Measurements from ENCODE around the gene NBR1. TPM values are rescaled to one million over a fixed set of nuclear protein-coding genes. Genes with fewer than 3 reads are reported as not detected.

The NBR1 gene
- polyA plus RNA-seq, 1 donor (not counting 4 experiments of a cell fraction or from before 2014, with no cell fraction given), result 65.7 TPM

DNA sequence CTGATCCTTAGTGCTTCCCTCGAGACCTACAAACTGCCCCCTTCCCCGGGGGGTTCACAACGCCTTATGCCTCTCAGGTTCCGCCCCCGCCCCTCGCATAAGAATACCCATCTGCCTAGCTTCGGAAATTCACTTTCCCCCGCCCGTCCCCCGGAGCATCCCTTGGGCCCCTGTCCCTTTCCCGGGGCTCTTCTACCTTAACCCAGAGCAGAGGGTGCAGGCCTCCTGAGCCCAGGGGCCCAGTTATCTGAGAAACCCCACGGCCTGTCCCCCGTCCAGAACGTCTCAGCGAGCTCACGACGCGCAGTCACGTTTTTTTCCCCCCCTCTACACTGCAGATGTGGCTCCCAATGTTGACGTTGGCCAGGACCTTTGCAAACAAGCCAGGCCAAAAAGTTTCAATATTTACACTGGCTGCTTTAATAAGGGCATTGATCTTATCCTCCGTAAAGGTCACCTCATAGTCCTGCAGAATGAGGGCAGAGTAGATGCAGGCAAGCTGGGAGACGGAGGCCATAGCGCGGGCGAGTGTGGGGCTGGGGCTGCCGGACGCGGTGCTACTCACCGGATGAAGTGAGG is 1.4 kb upstream of the NBR1 start:
- Histone ChIP-seq H3K36me3 (ENCODE audit: control insufficient read depth in 2 of 2, extremely low read depth in 1 of 2, insufficient read depth in 2 of 2, low read length in 2 of 2) (no peaks in the 10 kb centered on the region), H3K27ac (ENCODE audit: control insufficient read depth, insufficient read depth, low read length) (peak overlapping the region; percentile 92), H3K27me3 (ENCODE audit: control insufficient read depth, extremely low read depth, insufficient read depth, low read length) (no peaks in the 10 kb centered on the region), H3K4me3 (ENCODE audit: control insufficient read depth in 2 of 3, extremely low read depth in 1 of 3, insufficient read depth in 2 of 3, low read depth in 1 of 3, low read length in 3 of 3) (peak overlapping the region; percentile 71 to 75 (median 71)), H3K9ac (ENCODE audit: control insufficient read depth, extremely low read depth, insufficient read depth, low read length) (peak overlapping the region; percentile 95), H3K9me1 (ENCODE audit: control insufficient read depth, extremely low read depth, insufficient read depth, low read length) (no peaks in the 10 kb centered on the region), H2AFZ (ENCODE audit: control insufficient read depth, low read length) (peak overlapping the region; percentile 80), H4K20me1 (ENCODE audit: control insufficient read depth, extremely low read depth, insufficient read depth, low read length) (no peaks in the 10 kb centered on the region), H3K79me2 (ENCODE audit: control insufficient read depth, insufficient read depth, low read length) (peaks cover 31% of the 10 kb centered on the region), H3K9me3 (ENCODE audit: control insufficient read depth, low read depth, low read length) (no peaks in the 10 kb centered on the region), H3K4me2 (ENCODE audit: control insufficient read depth, extremely low read depth, insufficient read depth, low read depth, low read length) (peak overlapping the region; percentile 86), H3K4me1 (ENCODE audit: control insufficient read depth, extremely low read depth, insufficient read depth, low read length) (peaks cover 22% of the 10 kb centered on the region)
- FAIRE-seq (no peak), DNase-seq (ENCODE audit: low read depth, low spot score) (no peak)
- no peak for TF ChIP-seq EZH2 (IDR thresholded peaks at IDR 0.05; ENCODE audit: low read length)
- no peak for TF ChIP-seq CTCF (optimal IDR thresholded peaks at IDR 0.05 in 1 of 3, IDR thresholded peaks at IDR 0.05 in 1 of 3, conservative IDR thresholded peaks at IDR 0.05 in 1 of 3; ENCODE audit: extremely low read depth in 1 of 3, insufficient read depth in 2 of 3, low read length in 3 of 3)
- dilution Hi-C loops (cut with MboI; ENCODE audit: extremely low pct_ligation_motif_present, low sequenced_read_pairs), result no loop called here

GRCh38 chr17:43170140-43170765 is 761 bp upstream of the NBR1 start:
- no peaks in the 10 kb centered on the region for H3K9me1 ChIP-seq (ENCODE audit: control insufficient read depth, extremely low read depth, insufficient read depth, low read length)
- DNase-seq (ENCODE audit: low read depth, low spot score), result peak; percentile 81
- peaks cover 24% of the 10 kb centered on the region for H3K4me1 ChIP-seq (ENCODE audit: control insufficient read depth, extremely low read depth, insufficient read depth, low read length)

More at GRCh38 chr17:43170140-43170765, 761 bp upstream of the NBR1 start:
- Histone ChIP-seq H3K79me2 (ENCODE audit: control insufficient read depth, insufficient read depth, low read length) (peaks cover 34% of the 10 kb centered on the region), H3K9me3 (ENCODE audit: control insufficient read depth, low read depth, low read length) (no peaks in the 10 kb centered on the region), H3K4me2 (ENCODE audit: control insufficient read depth, extremely low read depth, insufficient read depth, low read depth, low read length) (peak overlapping the region; percentile 86), H2AFZ (ENCODE audit: control insufficient read depth, low read length) (peak overlapping the region; percentile 80), H3K4me3 (ENCODE audit: control insufficient read depth in 2 of 3, extremely low read depth in 1 of 3, insufficient read depth in 2 of 3, low read depth in 1 of 3, low read length in 3 of 3) (peak overlapping the region; percentile 71 to 75 (median 71)), H3K27me3 (ENCODE audit: control insufficient read depth, extremely low read depth, insufficient read depth, low read length) (no peaks in the 10 kb centered on the region), H3K27ac (ENCODE audit: control insufficient read depth, insufficient read depth, low read length) (peak overlapping the region; percentile 92), H4K20me1 (ENCODE audit: control insufficient read depth, extremely low read depth, insufficient read depth, low read length) (no peaks in the 10 kb centered on the region), H3K36me3 (ENCODE audit: control insufficient read depth in 2 of 2, extremely low read depth in 1 of 2, insufficient read depth in 2 of 2, low read length in 2 of 2) (no peaks in the 10 kb centered on the region), H3K9ac (ENCODE audit: control insufficient read depth, extremely low read depth, insufficient read depth, low read length) (peak overlapping the region; percentile 95)
- dilution Hi-C loops (cut with MboI; ENCODE audit: extremely low pct_ligation_motif_present, low sequenced_read_pairs), result no loop called here
- TF ChIP-seq EZH2 (IDR thresholded peaks at IDR 0.05; ENCODE audit: low read length) (no peak), CTCF (optimal IDR thresholded peaks at IDR 0.05 in 1 of 3, IDR thresholded peaks at IDR 0.05 in 1 of 3, conservative IDR thresholded peaks at IDR 0.05 in 1 of 3; ENCODE audit: extremely low read depth in 1 of 3, insufficient read depth in 2 of 3, low read length in 3 of 3) (no peak)
- FAIRE-seq, result peak; percentile 80

Measured in keratinocyte (primary cell).